Epithelial cell of prostate (primary cell): ENCODE data around the gene HAUS6.
"Not testable (repeated sequence)": the region's sequence is repeated elsewhere in the genome, so short reads cannot be mapped to it uniquely, and the experiment has no call there.

ENCODE experiments used
- DNase-seq: peaks from one replicate; pipeline ENCODE4 v3.0.0-alpha.2; 2011; ENCODE audit warnings: low read depth, low spot score
- H3K27ac ChIP-seq: fragments of 450-650 bp; 2 replicates; pipeline ENCODE4 v1.5.1; 2017; ENCODE audit warnings: mild to moderate bottlenecking

HAUS6 gene

GRCh38 chr9:19119801-19120440 is 17.2 kb upstream of the HAUS6 start:
- peak overlapping the region; percentile 68 for H3K27ac ChIP-seq
- DNase-seq, result no peak

DNA sequence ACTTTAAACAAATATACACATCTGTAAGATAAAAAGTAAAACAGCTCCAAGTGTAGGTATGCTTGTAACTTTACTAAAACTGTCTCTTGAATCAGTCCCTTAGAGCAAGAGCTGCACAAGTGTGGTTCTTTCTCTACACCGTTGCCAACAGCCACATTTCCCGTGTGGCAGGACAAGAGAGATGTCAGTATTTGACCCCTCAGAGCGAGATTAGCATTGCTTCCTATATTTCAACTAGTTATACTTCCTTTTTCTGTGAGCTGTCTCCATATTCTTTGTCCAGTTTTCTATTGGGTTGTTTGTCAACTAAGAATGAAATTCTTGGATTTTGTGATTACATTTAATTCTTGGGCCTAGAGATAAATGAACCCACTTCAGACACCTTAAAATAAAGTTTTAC is 16.5 kb upstream of the HAUS6 start:
- H3K27ac ChIP-seq, result peak overlapping the region; percentile 68
- DNase-seq, result no peak

GRCh38 chr9:19117039-19117716 is 14.5 kb upstream of the HAUS6 start:
- H3K27ac ChIP-seq, result peak overlapping the region; percentile 14
- no peak for DNase-seq

DNA sequence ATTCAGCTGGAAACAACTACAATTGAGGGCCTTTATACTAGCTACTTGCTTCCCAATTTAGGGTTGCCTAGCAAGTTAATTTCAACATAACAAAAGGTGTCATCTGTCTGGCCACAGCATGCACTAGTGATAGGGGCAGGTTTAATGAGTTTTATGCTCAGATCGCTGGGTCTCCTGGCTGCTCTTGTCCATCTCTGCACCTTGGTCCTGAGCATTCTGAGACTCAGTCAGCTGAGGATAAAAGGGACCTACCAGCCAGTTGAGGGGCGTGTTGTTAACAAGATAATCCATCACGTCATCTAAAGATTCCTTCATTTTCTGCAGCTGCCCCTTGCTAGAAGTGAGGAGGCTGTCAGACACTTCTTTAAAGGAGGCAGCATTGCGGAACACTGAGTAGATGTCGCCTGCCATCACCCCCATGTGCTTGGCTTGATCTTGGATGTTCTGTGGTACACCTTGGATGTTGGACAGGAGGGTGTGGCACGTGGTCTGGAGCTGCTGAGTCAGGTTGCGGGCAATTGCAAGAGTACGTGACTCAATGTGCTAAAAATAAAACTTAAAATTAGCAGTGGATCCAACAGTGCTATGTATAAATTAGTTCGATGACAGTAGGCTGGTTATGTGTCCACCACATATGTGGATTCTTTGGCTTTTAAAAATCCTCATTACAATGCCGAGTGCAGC is 13.5 kb upstream of the HAUS6 start:
- H3K27ac ChIP-seq, result peak overlapping the region; percentile 14
- DNase-seq, result no peak

DNA sequence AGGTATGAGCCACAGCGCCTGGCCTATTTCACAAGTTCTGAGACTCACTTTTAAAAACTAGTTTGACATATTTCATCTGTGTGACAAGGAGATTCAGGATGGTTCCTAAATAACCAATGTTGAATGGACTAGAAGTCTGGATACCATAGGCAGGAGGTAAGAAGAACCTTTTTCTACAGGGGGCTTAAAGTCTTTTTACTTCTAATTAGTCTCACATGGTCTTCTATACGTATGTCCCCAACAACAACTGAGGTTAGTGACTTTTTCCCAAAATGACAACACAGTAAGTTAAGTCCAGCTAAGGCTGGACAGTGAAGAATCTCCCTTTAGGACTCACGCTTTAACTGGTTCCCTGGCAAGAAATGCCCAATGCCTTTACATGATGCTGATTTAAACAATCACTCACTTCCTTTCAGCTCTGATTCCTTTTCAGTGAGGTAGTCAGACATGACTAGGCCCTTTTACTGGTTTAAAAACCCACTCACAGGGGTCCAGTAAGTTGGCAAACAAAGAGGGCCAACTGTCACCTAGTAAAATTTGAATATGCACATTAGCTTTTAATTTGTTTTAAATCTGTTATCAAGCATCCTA is 12.1 kb upstream of the HAUS6 start:
- no peak for DNase-seq
- H3K27ac ChIP-seq, result peak overlapping the region; percentile 10

GRCh38 chr9:19113964-19114679 is 11.4 kb upstream of the HAUS6 start:
- H3K27ac ChIP-seq, result peak overlapping the region; percentile 10
- no peak for DNase-seq

DNA sequence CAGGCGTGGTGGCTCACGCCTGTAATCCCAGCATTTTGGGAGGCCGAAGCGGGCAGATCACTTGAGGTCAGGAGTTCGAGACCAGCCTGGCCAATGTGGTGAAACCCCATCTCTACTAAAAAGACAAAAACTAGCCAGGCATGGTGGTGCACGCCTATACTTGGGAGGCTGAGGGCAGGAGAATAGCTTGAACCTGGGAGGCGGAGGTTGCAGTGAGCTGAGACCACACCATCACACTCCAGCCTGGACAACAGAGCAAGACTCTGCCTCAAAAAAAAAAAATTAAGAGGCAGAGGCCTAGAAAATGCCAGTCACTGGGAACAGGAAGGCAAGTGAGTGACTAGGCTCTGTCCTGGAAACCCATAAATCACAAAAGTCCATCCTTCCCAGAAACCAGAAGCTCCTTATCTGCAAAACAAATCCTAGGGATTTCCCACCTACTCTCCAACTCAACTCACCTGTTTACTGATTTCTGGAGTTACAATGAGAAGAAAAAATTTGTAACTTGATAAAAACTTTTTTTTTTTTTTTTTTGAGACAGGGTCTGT is 10.4 kb upstream of the HAUS6 start:
- not testable (repeated sequence) for H3K27ac ChIP-seq, DNase-seq

DNA sequence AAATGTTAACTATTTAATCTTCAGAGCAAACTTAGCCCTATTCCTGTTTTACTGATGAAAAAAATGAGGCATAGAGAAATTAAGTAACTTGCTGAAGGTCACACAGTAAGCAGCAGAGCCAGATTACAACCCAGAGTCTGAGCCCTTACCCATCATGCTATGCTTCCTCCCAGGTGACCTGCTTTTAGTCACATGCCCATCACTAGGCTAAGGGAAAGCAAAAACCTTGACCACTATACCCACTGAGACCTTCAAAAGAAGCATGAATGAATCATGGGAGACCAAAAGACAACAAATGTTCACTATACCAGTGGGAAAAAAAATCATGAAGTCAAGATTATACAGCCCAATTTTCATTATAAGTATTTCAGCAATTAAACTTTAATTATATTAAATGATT is 5.3 kb upstream of the HAUS6 start:
- no peak overlapping the region for H3K27ac ChIP-seq
- no peak for DNase-seq

- peak; percentile 78 for DNase-seq
- H3K27ac ChIP-seq, result peak overlapping the region; percentile 66
Measured at GRCh38 chr9:19104515-19105282, 2.0 kb upstream of the HAUS6 start.

DNA sequence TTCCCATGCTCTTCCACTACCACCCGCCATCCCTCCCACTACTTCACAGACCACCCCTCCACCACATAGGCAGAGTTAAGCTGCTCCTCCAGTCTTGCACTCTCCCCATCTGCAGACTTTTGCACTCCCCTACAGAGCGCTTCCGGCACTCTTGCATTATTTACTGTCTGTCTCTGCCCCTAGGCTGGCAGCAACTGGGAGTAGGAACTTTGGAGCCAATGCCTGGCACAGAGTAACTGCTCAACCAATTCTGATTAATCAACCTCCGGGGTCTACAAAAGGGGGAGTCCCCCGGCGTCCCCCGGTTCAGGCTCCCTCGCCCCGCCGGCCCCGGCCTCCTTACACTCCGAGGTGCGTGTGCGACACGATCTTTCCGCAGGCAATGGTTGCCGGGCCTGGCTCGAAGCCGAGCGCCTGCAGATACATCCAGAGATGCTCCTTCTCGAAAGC is 498 bp downstream of the HAUS6 start:
- peak overlapping the region; percentile 73 for H3K27ac ChIP-seq
- no peak for DNase-seq

- no peak for DNase-seq
- no peak overlapping the region for H3K27ac ChIP-seq
Measured at GRCh38 chr9:19101203-19101602, 1.5 kb downstream of the HAUS6 start.

DNA sequence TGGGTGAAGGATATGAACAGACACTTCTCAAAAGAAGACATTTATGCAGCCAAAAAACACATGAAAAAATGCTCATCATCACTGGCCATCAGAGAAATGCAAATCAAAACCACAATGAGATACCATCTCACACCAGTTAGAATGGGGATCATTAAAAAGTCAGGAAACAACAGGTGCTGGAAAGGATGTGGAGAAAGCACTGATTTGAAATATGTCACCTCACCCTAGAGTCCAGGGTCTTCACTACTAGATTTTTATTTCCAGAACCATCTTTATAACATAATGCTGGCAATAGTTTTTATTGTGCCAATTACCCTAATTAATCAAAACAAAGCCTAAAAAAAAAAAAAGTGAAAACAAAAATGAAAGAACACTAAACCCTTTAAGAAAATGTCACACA is 5.3 kb downstream of the HAUS6 start:
- not testable (repeated sequence) for DNase-seq, H3K27ac ChIP-seq

- peak overlapping the region; percentile 19 for H3K27ac ChIP-seq
- DNase-seq, result peak; percentile 26
Measured at GRCh38 chr9:19087106-19088000, 15.4 kb downstream of the HAUS6 start.

DNA sequence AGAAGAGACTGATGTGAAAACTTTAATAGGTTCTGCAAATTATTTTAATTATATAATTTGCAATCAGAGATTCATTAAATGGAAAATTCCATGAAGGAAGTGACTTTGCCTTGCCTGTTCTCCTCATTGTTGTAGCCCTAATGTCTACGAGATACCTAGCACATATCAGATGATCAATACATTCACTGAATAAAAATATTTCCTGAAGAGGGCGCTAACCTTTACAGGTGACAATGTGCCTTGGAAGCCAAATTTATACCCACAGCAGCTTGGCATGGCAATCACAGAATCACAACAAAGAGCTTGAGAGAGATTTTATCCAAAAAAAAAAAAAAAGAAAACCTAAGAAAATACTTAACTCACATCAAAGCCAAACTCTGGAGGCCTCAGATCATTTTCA is 17.4 kb downstream of the HAUS6 start:
- DNase-seq, result no peak
- H3K27ac ChIP-seq, result no peak overlapping the region

- H3K27ac ChIP-seq, result peak overlapping the region; percentile 13
- DNase-seq, result peak; percentile 20
Measured at GRCh38 chr9:19074836-19075235, 27.9 kb downstream of the HAUS6 start.

- peak overlapping the region; percentile 13 for H3K27ac ChIP-seq
- no peak for DNase-seq
Measured at GRCh38 chr9:19074229-19074628, 28.5 kb downstream of the HAUS6 start.

- H3K27ac ChIP-seq, result no peak overlapping the region
- no peak for DNase-seq
Measured at GRCh38 chr9:19057033-19057432, 45.7 kb downstream of the HAUS6 start.
